ENCODE data around the gene KCNE1. TPM values are rescaled to one million over a fixed set of nuclear protein-coding genes. Genes with fewer than 3 reads are reported as not detected.
"Not testable (repeated sequence)": the region's sequence is repeated elsewhere in the genome, so short reads cannot be mapped to it uniquely, and the experiment has no call there.

The KCNE1 gene
- total RNA-seq, 1 donor from 2014 or later = 0.26 TPM

- not testable (repeated sequence) for H3K27me3 ChIP-seq (ENCODE audit: control insufficient read depth, insufficient read depth, low read length); FAIRE-seq; DNase-seq (ENCODE audit: low read depth); H3K4me3 ChIP-seq (ENCODE audit: low read depth, low read length); H3K36me3 ChIP-seq (ENCODE audit: control insufficient read depth, insufficient read depth, low read length)
These were observed 44.7 kb downstream of the KCNE1 start for GRCh38 chr21:34467333-34467732.

GRCh38 chr21:34459426-34459825, 52.6 kb downstream of the KCNE1 start:
- not testable (repeated sequence) for FAIRE-seq

GRCh38 chr21:34458266-34458665, 53.7 kb downstream of the KCNE1 start:
- not testable (repeated sequence) for DNase-seq (ENCODE audit: low read depth); H3K4me3 ChIP-seq (ENCODE audit: low read depth, low read length); H3K27me3 ChIP-seq (ENCODE audit: control insufficient read depth, insufficient read depth, low read length); H3K36me3 ChIP-seq (ENCODE audit: control insufficient read depth, insufficient read depth, low read length)
- FAIRE-seq = peak; percentile 7

More at GRCh38 chr21:34459426-34459825, 52.6 kb downstream of the KCNE1 start:
- not testable (repeated sequence) for H3K4me3 ChIP-seq (ENCODE audit: low read depth, low read length); DNase-seq (ENCODE audit: low read depth); H3K27me3 ChIP-seq (ENCODE audit: control insufficient read depth, insufficient read depth, low read length); H3K36me3 ChIP-seq (ENCODE audit: control insufficient read depth, insufficient read depth, low read length)

GRCh38 chr21:34456180-34456579, 55.8 kb downstream of the KCNE1 start:
- not testable (repeated sequence) for H3K27me3 ChIP-seq (ENCODE audit: control insufficient read depth, insufficient read depth, low read length); FAIRE-seq; H3K36me3 ChIP-seq (ENCODE audit: control insufficient read depth, insufficient read depth, low read length); DNase-seq (ENCODE audit: low read depth); H3K4me3 ChIP-seq (ENCODE audit: low read depth, low read length)

GRCh38 chr21:34455628-34456027, 56.4 kb downstream of the KCNE1 start:
- not testable (repeated sequence) for FAIRE-seq; H3K4me3 ChIP-seq (ENCODE audit: low read depth, low read length); DNase-seq (ENCODE audit: low read depth); H3K36me3 ChIP-seq (ENCODE audit: control insufficient read depth, insufficient read depth, low read length); H3K27me3 ChIP-seq (ENCODE audit: control insufficient read depth, insufficient read depth, low read length)

- H3K4me3 ChIP-seq (ENCODE audit: low read depth, low read length); DNase-seq (ENCODE audit: low read depth); H3K27me3 ChIP-seq (ENCODE audit: control insufficient read depth, insufficient read depth, low read length); H3K36me3 ChIP-seq (ENCODE audit: control insufficient read depth, insufficient read depth, low read length): not testable (repeated sequence)
- FAIRE-seq = peak; percentile 55
These were observed 65.0 kb downstream of the KCNE1 start for GRCh38 chr21:34447018-34447417.

- DNase-seq (ENCODE audit: low read depth); FAIRE-seq; H3K4me3 ChIP-seq (ENCODE audit: low read depth, low read length); H3K36me3 ChIP-seq (ENCODE audit: control insufficient read depth, insufficient read depth, low read length); H3K27me3 ChIP-seq (ENCODE audit: control insufficient read depth, insufficient read depth, low read length): not testable (repeated sequence)
These were observed 68.5 kb downstream of the KCNE1 start for GRCh38 chr21:34443486-34443885.

GRCh38 chr21:34429710-34430109, 82.3 kb downstream of the KCNE1 start:
- H3K4me3 ChIP-seq (ENCODE audit: low read depth, low read length); H3K27me3 ChIP-seq (ENCODE audit: control insufficient read depth, insufficient read depth, low read length); DNase-seq (ENCODE audit: low read depth); H3K36me3 ChIP-seq (ENCODE audit: control insufficient read depth, insufficient read depth, low read length): not testable (repeated sequence)
- FAIRE-seq = peak; percentile 91

- FAIRE-seq; DNase-seq (ENCODE audit: low read depth); H3K27me3 ChIP-seq (ENCODE audit: control insufficient read depth, insufficient read depth, low read length); H3K36me3 ChIP-seq (ENCODE audit: control insufficient read depth, insufficient read depth, low read length); H3K4me3 ChIP-seq (ENCODE audit: low read depth, low read length): not testable (repeated sequence)
These were observed 83.6 kb downstream of the KCNE1 start for GRCh38 chr21:34428441-34428840.

GRCh38 chr21:34427339-34427738, 84.7 kb downstream of the KCNE1 start:
- H3K4me3 ChIP-seq (ENCODE audit: low read depth, low read length); FAIRE-seq; H3K36me3 ChIP-seq (ENCODE audit: control insufficient read depth, insufficient read depth, low read length); DNase-seq (ENCODE audit: low read depth); H3K27me3 ChIP-seq (ENCODE audit: control insufficient read depth, insufficient read depth, low read length): not testable (repeated sequence)

GRCh38 chr21:34423805-34424204, 88.2 kb downstream of the KCNE1 start, which contains the start of gene SMIM34:
SMIM34 (minus strand) TSS chr21:34423951; CDS start chr21:34423839, 112 bp downstream.
- H3K27me3 ChIP-seq (ENCODE audit: control insufficient read depth, insufficient read depth, low read length); H3K36me3 ChIP-seq (ENCODE audit: control insufficient read depth, insufficient read depth, low read length); FAIRE-seq; DNase-seq (ENCODE audit: low read depth); H3K4me3 ChIP-seq (ENCODE audit: low read depth, low read length): not testable (repeated sequence)

- not testable (repeated sequence) for H3K36me3 ChIP-seq (ENCODE audit: control insufficient read depth, insufficient read depth, low read length); H3K4me3 ChIP-seq (ENCODE audit: low read depth, low read length); H3K27me3 ChIP-seq (ENCODE audit: control insufficient read depth, insufficient read depth, low read length); DNase-seq (ENCODE audit: low read depth); FAIRE-seq
These were observed 94.4 kb downstream of the KCNE1 start for GRCh38 chr21:34417448-34418077.

GRCh38 chr21:34407294-34407693, 104.7 kb downstream of the KCNE1 start:
- not testable (repeated sequence) for H3K36me3 ChIP-seq (ENCODE audit: control insufficient read depth, insufficient read depth, low read length); H3K27me3 ChIP-seq (ENCODE audit: control insufficient read depth, insufficient read depth, low read length); DNase-seq (ENCODE audit: low read depth); FAIRE-seq; H3K4me3 ChIP-seq (ENCODE audit: low read depth, low read length)

- H3K36me3 ChIP-seq (ENCODE audit: control insufficient read depth, insufficient read depth, low read length); H3K27me3 ChIP-seq (ENCODE audit: control insufficient read depth, insufficient read depth, low read length); FAIRE-seq; DNase-seq (ENCODE audit: low read depth); H3K4me3 ChIP-seq (ENCODE audit: low read depth, low read length): not testable (repeated sequence)
These were observed 105.3 kb downstream of the KCNE1 start for GRCh38 chr21:34406676-34407075.

- not testable (repeated sequence) for DNase-seq (ENCODE audit: low read depth); H3K4me3 ChIP-seq (ENCODE audit: low read depth, low read length); H3K27me3 ChIP-seq (ENCODE audit: control insufficient read depth, insufficient read depth, low read length); H3K36me3 ChIP-seq (ENCODE audit: control insufficient read depth, insufficient read depth, low read length); FAIRE-seq
These were observed 105.9 kb downstream of the KCNE1 start for GRCh38 chr21:34406102-34406501.

Measured in bronchial epithelial cell (primary cell).